ACC112 (cell line): ENCODE data around the gene ANKRD12.

Source experiments
- H2AFZ ChIP-seq: fragments of 200-600 bp; sonication (generic); one replicate; pipeline ENCODE4 v1.6.0; 2017; ENCODE audit warnings: antibody characterized with exemption, low read length; ENCODE audit not compliant: unreplicated experiment
- H3K27ac ChIP-seq: fragments of 200-600 bp; sonication (generic); 2 replicates; pipeline ENCODE4 v1.5.1; 2014; ENCODE audit warnings: low read depth, mild to moderate bottlenecking, antibody characterized with exemption, low read length, moderate library complexity
- H3K27me3 ChIP-seq: fragments of 200-600 bp; sonication (generic); 2 replicates; pipeline ENCODE4 v1.6.1; 2014; ENCODE audit warnings: mild to moderate bottlenecking, antibody characterized with exemption, low read length, moderate library complexity, mixed read lengths; ENCODE audit not compliant: insufficient read depth
- H3K36me3 ChIP-seq: fragments of 200-600 bp; sonication (generic); 2 replicates; pipeline ENCODE4 v1.6.1; 2016; ENCODE audit warnings: mild to moderate bottlenecking, antibody characterized with exemption, low read length, moderate library complexity, mixed read lengths; ENCODE audit not compliant: insufficient read depth
- H3K4me1 ChIP-seq: fragments of 200-600 bp; sonication (generic); one replicate; pipeline ENCODE4 v1.6.1; 2016; ENCODE audit warnings: low read length, mixed read lengths; ENCODE audit not compliant: insufficient read depth, unreplicated experiment, control insufficient read depth
- H3K4me3 ChIP-seq: fragments of 200-600 bp; sonication (generic); 2 replicates; pipeline ENCODE4 v1.5.1; 2014; ENCODE audit warnings: mild to moderate bottlenecking, low read depth, low read length
- H3K79me2 ChIP-seq: fragments of 200-600 bp; sonication (generic); one replicate; pipeline ENCODE4 v1.6.0; 2016; ENCODE audit warnings: low read length; ENCODE audit not compliant: control insufficient read depth, unreplicated experiment, insufficient read depth

The ANKRD12 gene

GRCh38 chr18:9184998-9185613 is 48.5 kb downstream of the ANKRD12 start:
- peaks cover 27% of the 10 kb centered on the region for H3K79me2 ChIP-seq
- H3K36me3 ChIP-seq, result peaks cover 31% of the 10 kb centered on the region
- no peak overlapping the region for H3K4me3 ChIP-seq
- peaks cover 8% of the 10 kb centered on the region for H3K4me1 ChIP-seq
- H3K27ac ChIP-seq, result no peak overlapping the region
- H2AFZ ChIP-seq, result no peak overlapping the region
- no peaks in the 10 kb centered on the region for H3K27me3 ChIP-seq

- Histone ChIP-seq H3K27me3 (no peaks in the 10 kb centered on the region), H3K79me2 (peaks cover 3% of the 10 kb centered on the region), H3K27ac (no peak overlapping the region), H2AFZ (no peak overlapping the region), H3K4me1 (peaks cover 8% of the 10 kb centered on the region), H3K36me3 (peaks cover 26% of the 10 kb centered on the region), H3K4me3 (no peak overlapping the region)
Measured at GRCh38 chr18:9188359-9189231, 52.0 kb downstream of the ANKRD12 start.

DNA sequence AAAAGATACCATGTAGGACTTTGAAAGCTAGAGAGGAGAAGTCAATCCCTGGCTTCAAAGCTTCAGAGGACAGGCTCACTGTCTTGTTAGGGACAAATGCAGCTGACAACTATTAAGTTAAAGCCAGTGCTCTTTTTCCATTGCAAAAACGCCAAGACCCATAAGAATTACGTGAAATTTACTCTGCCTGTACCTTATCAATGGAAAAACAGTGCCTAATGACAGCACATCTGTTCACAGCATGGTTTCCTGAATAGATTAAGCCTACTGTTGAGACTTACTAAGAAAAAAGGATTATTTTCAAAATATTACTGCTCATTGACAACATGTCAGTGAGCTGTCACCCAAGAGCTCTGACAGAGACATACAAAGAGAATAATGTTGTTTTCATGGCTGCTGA is 52.9 kb downstream of the ANKRD12 start:
- Histone ChIP-seq H2AFZ (no peak overlapping the region), H3K79me2 (peaks cover 3% of the 10 kb centered on the region), H3K27ac (no peak overlapping the region), H3K4me1 (peaks cover 8% of the 10 kb centered on the region), H3K4me3 (no peak overlapping the region), H3K27me3 (no peaks in the 10 kb centered on the region), H3K36me3 (peaks cover 17% of the 10 kb centered on the region)

GRCh38 chr18:9191658-9192256 is 55.2 kb downstream of the ANKRD12 start:
- peaks cover 23% of the 10 kb centered on the region; the same call in 1 of the 2 replicates for H3K36me3 ChIP-seq
- H3K4me1 ChIP-seq, result no peaks in the 10 kb centered on the region
- no peak overlapping the region for H2AFZ ChIP-seq
- peaks cover 3% of the 10 kb centered on the region for H3K79me2 ChIP-seq
- H3K27ac ChIP-seq, result no peak overlapping the region
- no peak overlapping the region for H3K4me3 ChIP-seq
- H3K27me3 ChIP-seq, result no peaks in the 10 kb centered on the region

DNA sequence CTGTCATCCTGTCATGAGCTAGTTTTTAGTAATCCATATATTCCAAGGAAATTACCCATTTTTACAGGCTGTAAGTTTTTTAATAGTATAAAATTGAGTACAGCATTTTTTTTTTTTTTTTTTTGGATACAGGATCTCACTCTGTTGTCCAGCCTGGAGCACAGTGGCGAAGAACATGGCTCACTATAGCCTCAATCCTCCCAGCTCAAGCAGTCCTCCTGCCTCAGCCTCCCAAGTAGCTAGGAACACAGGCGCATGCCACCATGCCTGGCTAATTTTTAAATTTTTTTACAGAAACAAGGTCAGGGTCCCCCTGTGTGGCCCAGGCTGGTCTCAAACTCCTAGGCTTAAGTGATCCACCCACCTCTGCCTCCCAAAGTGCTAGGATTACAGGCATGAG is 56.5 kb downstream of the ANKRD12 start:
- no peaks in the 10 kb centered on the region for H3K27me3 ChIP-seq
- no peak overlapping the region for H3K4me3 ChIP-seq
- no peak overlapping the region for H2AFZ ChIP-seq
- no peaks in the 10 kb centered on the region for H3K4me1 ChIP-seq
- peaks cover 25% of the 10 kb centered on the region for H3K36me3 ChIP-seq
- H3K79me2 ChIP-seq, result peaks cover 2% of the 10 kb centered on the region
- no peak overlapping the region for H3K27ac ChIP-seq

- H3K27me3 ChIP-seq, result no peaks in the 10 kb centered on the region
- peaks cover 17% of the 10 kb centered on the region for H3K36me3 ChIP-seq
- no peaks in the 10 kb centered on the region for H3K4me1 ChIP-seq
- H3K79me2 ChIP-seq, result no peaks in the 10 kb centered on the region
- H3K27ac ChIP-seq, result no peak overlapping the region
- no peak overlapping the region for H2AFZ ChIP-seq
- no peak overlapping the region for H3K4me3 ChIP-seq
Measured at GRCh38 chr18:9196568-9196967, 60.0 kb downstream of the ANKRD12 start.

GRCh38 chr18:9199681-9200080 is 63.1 kb downstream of the ANKRD12 start:
- H3K36me3 ChIP-seq, result peaks cover 25% of the 10 kb centered on the region
- no peak overlapping the region for H3K27ac ChIP-seq
- no peak overlapping the region for H3K4me3 ChIP-seq
- H3K4me1 ChIP-seq, result no peaks in the 10 kb centered on the region
- peaks cover 3% of the 10 kb centered on the region for H3K79me2 ChIP-seq
- H2AFZ ChIP-seq, result no peak overlapping the region
- H3K27me3 ChIP-seq, result no peaks in the 10 kb centered on the region

- Histone ChIP-seq H3K36me3 (peaks cover 17% of the 10 kb centered on the region; the same call in 1 of the 2 replicates), H3K27ac (no peak overlapping the region), H3K27me3 (no peaks in the 10 kb centered on the region), H2AFZ (no peak overlapping the region), H3K4me1 (no peaks in the 10 kb centered on the region), H3K4me3 (no peak overlapping the region), H3K79me2 (peaks cover 3% of the 10 kb centered on the region)
Measured at GRCh38 chr18:9201224-9201623, 64.6 kb downstream of the ANKRD12 start.

- Histone ChIP-seq H2AFZ (no peak overlapping the region), H3K27me3 (no peaks in the 10 kb centered on the region), H3K79me2 (peaks cover 3% of the 10 kb centered on the region), H3K36me3 (peaks cover 17% of the 10 kb centered on the region), H3K4me3 (no peak overlapping the region), H3K27ac (no peak overlapping the region), H3K4me1 (peaks cover 12% of the 10 kb centered on the region)
Measured at GRCh38 chr18:9204659-9205058, 68.1 kb downstream of the ANKRD12 start.

DNA sequence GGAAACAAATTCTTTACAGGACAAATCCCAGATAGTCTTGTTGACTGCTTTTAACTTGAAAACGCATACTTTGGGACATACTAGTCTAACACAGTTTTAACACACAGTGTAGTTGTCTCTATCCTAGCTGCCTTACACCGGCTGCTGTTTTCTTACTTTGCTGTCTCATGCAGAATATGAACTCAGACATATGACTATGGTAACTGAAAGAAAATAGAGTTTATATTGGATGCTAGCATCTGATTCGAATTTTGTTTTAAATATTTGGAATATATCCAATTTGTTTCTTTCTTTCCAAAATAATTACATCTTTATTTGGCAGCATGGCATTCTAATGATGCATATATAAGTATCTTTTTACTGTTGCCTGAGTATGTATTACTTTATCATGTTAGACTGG is 69.8 kb downstream of the ANKRD12 start:
- Histone ChIP-seq H3K4me1 (peaks cover 13% of the 10 kb centered on the region), H3K27me3 (no peaks in the 10 kb centered on the region), H3K36me3 (peaks cover 22% of the 10 kb centered on the region), H3K27ac (no peak overlapping the region), H3K79me2 (peaks cover 3% of the 10 kb centered on the region), H3K4me3 (no peak overlapping the region), H2AFZ (no peak overlapping the region)
